ENCODE measurements around the gene ANHX.

Gene ANHX

DNA sequence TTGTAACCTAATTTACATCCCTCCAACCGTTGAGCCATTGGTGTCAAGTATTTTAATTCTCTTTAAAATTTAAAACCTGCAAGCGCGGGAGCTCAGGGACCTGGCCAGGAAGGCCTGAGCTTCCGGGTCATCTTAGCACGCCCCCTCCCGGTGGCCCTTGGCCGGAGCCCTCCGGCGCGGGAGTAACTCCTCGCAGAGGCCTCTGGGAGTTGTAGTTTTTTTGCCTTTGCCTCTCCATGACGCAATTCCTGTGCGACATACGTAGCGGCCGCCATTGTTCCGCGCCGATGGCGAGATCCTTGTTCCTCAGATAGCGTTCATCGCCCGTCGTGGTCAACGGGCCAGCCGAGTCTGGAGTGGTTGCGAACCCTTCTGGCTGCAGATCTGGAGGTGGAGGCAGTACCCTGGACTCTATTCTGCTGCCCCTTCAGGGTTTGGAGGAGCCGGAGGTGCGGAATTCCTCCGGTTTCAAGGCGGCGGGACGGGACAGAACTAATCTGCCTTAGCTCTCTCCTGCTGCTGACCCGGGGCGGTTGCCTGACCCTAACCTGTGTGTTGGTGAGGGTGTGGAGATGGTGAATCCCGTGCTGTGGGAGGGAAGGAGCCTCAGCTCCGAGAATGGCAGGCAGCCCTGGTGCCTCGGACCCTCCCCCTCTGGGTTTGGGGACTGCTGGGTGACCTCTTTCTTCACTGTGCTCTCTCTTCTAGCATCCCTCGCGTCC is 54.3 kb downstream of the ANHX start, which contains the start of gene ZNF268:
TSS of gene ZNF268 (plus strand) at position 258 of the 722 bp plus-strand sequence. CDS start 503 bp downstream, outside the sequence.
- in situ Hi-C loops (cut with HindIII; ENCODE audit: low sequenced_read_pairs): no loop called here
- DNase-seq (ENCODE audit: low read depth): peak; percentile 84
- TF ChIP-seq, protein P1, sequence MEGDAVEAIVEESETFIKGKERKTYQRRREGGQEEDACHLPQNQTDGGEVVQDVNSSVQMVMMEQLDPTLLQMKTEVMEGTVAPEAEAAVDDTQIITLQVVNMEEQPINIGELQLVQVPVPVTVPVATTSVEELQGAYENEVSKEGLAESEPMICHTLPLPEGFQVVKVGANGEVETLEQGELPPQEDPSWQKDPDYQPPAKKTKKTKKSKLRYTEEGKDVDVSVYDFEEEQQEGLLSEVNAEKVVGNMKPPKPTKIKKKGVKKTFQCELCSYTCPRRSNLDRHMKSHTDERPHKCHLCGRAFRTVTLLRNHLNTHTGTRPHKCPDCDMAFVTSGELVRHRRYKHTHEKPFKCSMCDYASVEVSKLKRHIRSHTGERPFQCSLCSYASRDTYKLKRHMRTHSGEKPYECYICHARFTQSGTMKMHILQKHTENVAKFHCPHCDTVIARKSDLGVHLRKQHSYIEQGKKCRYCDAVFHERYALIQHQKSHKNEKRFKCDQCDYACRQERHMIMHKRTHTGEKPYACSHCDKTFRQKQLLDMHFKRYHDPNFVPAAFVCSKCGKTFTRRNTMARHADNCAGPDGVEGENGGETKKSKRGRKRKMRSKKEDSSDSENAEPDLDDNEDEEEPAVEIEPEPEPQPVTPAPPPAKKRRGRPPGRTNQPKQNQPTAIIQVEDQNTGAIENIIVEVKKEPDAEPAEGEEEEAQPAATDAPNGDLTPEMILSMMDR (IDR thresholded peaks at IDR 0.05; ENCODE audit: low read depth, low read length, missing control alignments): peak; percentile 91

GRCh38 chr12:133180669-133181068 is 55.0 kb downstream of the ANHX start:
- TF ChIP-seq, protein P1 (IDR thresholded peaks at IDR 0.05; ENCODE audit: low read depth, low read length, missing control alignments): no peak
- H3K4me3 ChIP-seq (ENCODE audit: low read depth, low read length): no peak overlapping the region

More for the DNA sequence above, 54.3 kb downstream of the ANHX start, which contains the start of gene ZNF268:
- peak within 1 kb of the TSS; percentile 76 for H3K4me3 ChIP-seq (ENCODE audit: low read depth, low read length)

DNA sequence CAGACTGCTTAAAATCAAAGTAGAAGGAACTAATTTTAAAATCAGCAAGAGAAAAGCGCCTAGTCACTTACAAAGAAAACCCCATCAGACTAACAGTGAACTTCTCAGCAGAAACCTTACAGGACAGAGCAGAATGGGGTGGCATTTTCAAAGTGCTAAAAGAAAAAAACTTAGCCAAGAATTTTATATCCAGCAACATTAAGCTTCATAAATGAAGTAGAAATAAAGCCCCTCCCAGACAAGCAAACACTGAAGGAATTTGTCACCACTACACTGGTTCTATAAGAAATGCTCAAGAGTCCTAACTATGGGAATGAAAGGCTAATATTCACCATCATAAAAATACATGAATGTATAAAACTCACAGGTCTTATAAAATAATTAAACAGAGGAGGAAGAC is 60.8 kb downstream of the ANHX start:
- no peak overlapping the region for H3K4me3 ChIP-seq (ENCODE audit: low read depth, low read length)
- no peak for DNase-seq (ENCODE audit: low read depth)
- in situ Hi-C loops (cut with HindIII; ENCODE audit: low sequenced_read_pairs): loop anchor here (5.0 kb wide), 1 partner anchor 68 kb away; no protein-coding TSS in a partner anchor
- TF ChIP-seq, protein P1 (IDR thresholded peaks at IDR 0.05; ENCODE audit: low read depth, low read length, missing control alignments): no peak

More at GRCh38 chr12:133180669-133181068, 55.0 kb downstream of the ANHX start:
- DNase-seq (ENCODE audit: low read depth): no peak
- in situ Hi-C loops (cut with HindIII; ENCODE audit: low sequenced_read_pairs): no loop called here

GRCh38 chr12:133172491-133172890 is 63.2 kb downstream of the ANHX start:
- TF ChIP-seq, protein P1 (IDR thresholded peaks at IDR 0.05; ENCODE audit: low read depth, low read length, missing control alignments): no peak
- no peak overlapping the region for H3K4me3 ChIP-seq (ENCODE audit: low read depth, low read length)
- in situ Hi-C loops (cut with HindIII; ENCODE audit: low sequenced_read_pairs): no loop called here
- no peak for DNase-seq (ENCODE audit: low read depth)

All from astrocyte of the cerebellum (primary cell).